Choroid plexus epithelial cell (primary cell): ENCODE results near the gene STAG3.

Experiments used
- DNase-seq: peaks from one replicate; pipeline ENCODE4 v3.0.0-alpha.2; 2010; ENCODE audit warnings: low read depth
- H3K4me3 ChIP-seq: 2 replicates; pipeline ENCODE4 v1.5.1; 2011; ENCODE audit warnings: low read depth, mild to moderate bottlenecking, control low read depth, low read length, moderate library complexity
- TF ChIP-seq, protein P1 (sequence below): conservative IDR thresholded peaks from 2 replicates; pipeline ENCODE4 v1.5.1; 2011; ENCODE audit warnings: low read depth, mild to moderate bottlenecking, control low read depth, inconsistent platforms, low read length, moderate library complexity

The STAG3 gene

GRCh38 chr7:100198266-100198665, 20.5 kb downstream of the STAG3 start:
- H3K4me3 ChIP-seq = no peak overlapping the region
- DNase-seq = no peak
- TF ChIP-seq, protein P1, sequence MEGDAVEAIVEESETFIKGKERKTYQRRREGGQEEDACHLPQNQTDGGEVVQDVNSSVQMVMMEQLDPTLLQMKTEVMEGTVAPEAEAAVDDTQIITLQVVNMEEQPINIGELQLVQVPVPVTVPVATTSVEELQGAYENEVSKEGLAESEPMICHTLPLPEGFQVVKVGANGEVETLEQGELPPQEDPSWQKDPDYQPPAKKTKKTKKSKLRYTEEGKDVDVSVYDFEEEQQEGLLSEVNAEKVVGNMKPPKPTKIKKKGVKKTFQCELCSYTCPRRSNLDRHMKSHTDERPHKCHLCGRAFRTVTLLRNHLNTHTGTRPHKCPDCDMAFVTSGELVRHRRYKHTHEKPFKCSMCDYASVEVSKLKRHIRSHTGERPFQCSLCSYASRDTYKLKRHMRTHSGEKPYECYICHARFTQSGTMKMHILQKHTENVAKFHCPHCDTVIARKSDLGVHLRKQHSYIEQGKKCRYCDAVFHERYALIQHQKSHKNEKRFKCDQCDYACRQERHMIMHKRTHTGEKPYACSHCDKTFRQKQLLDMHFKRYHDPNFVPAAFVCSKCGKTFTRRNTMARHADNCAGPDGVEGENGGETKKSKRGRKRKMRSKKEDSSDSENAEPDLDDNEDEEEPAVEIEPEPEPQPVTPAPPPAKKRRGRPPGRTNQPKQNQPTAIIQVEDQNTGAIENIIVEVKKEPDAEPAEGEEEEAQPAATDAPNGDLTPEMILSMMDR = no peak

- TF ChIP-seq, protein P1 = no peak
- H3K4me3 ChIP-seq = no peak overlapping the region
Measured at GRCh38 chr7:100200693-100201092, 23.0 kb downstream of the STAG3 start.

GRCh38 chr7:100204454-100204853, 26.7 kb downstream of the STAG3 start:
- TF ChIP-seq, protein P1 = no peak
- H3K4me3 ChIP-seq = no peak overlapping the region
- DNase-seq = no peak

More at GRCh38 chr7:100200693-100201092, 23.0 kb downstream of the STAG3 start:
- no peak for DNase-seq

GRCh38 chr7:100208911-100209408, 31.2 kb downstream of the STAG3 start:
- DNase-seq = no peak
- no peak overlapping the region for H3K4me3 ChIP-seq
- TF ChIP-seq, protein P1 = no peak

- H3K4me3 ChIP-seq = no peak overlapping the region
- no peak for DNase-seq
- TF ChIP-seq, protein P1 = no peak
Measured at GRCh38 chr7:100209493-100209892, 31.8 kb downstream of the STAG3 start.

GRCh38 chr7:100210805-100211204, 33.1 kb downstream of the STAG3 start:
- no peak for DNase-seq

GRCh38 chr7:100211342-100211780, 33.6 kb downstream of the STAG3 start:
- TF ChIP-seq, protein P1 = no peak
- no peak overlapping the region for H3K4me3 ChIP-seq

More at GRCh38 chr7:100210805-100211204, 33.1 kb downstream of the STAG3 start:
- TF ChIP-seq, protein P1 = no peak
- H3K4me3 ChIP-seq = no peak overlapping the region

More at GRCh38 chr7:100211342-100211780, 33.6 kb downstream of the STAG3 start:
- no peak for DNase-seq
